Mucosa of rectum (tissue), 2 donors: ENCODE results near the gene PDPN.

Experiments
- H3K27ac ChIP-seq, 2 donors: one replicate each; pipeline ENCODE4 v1.7.0; 2013; ENCODE audit warnings: inconsistent platforms in 2 of 2, low read depth in 2 of 2, low read length in 2 of 2
- H3K27me3 ChIP-seq, 2 donors: one replicate each; pipeline ENCODE4 v1.7.0; 2013; ENCODE audit warnings: low read length in 2 of 2; ENCODE audit not compliant: control insufficient read depth in 2 of 2, insufficient read depth in 2 of 2
- H3K36me3 ChIP-seq, 2 donors: one replicate each; pipeline ENCODE4 v1.7.0; 2013; ENCODE audit warnings: low read length in 2 of 2; ENCODE audit not compliant: control insufficient read depth in 2 of 2, insufficient read depth in 2 of 2
- H3K4me1 ChIP-seq, 2 donors: one replicate each; pipeline ENCODE4 v1.7.0; 2013; ENCODE audit warnings: low read length in 2 of 2, mild to moderate bottlenecking in 1 of 2; ENCODE audit not compliant: control insufficient read depth in 2 of 2, insufficient read depth in 2 of 2
- H3K4me3 ChIP-seq, 2 donors: one replicate each; pipeline ENCODE4 v1.7.0; 2013; ENCODE audit warnings: low read length in 2 of 2
- H3K9ac ChIP-seq, 2 donors: one replicate each; pipeline ENCODE4 v1.7.0; 2013; ENCODE audit warnings: low read length in 2 of 2, low read depth in 1 of 2, mild to moderate bottlenecking in 1 of 2
- H3K9me3 ChIP-seq, 2 donors: one replicate each; pipeline ENCODE4 v1.7.0; 2013; ENCODE audit warnings: low read length in 2 of 2; ENCODE audit not compliant: control insufficient read depth in 2 of 2
- donor health status: healthy.
- donor health status: Normal muscosa, but diverticular disease.

PDPN gene

DNA sequence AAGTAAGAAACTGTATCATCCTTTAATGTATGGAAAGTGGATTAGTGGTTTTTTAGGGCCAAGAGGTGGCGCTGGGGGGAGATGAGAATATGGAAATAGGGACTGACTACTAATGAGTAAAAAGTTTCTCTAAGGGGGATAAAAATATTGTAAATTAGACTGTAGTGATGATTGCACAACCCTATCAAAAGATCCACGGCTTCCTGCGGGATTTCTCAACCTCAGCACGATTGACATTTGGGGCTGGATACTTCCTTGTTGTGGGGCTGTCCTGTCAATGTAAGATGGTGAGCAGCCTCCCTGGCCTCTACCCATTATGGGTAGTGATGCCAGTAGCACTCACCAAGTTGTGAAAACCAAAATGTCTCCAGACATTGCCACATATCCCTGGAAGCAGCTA, 80.3 kb downstream of the PDPN start:
- no peaks in the 10 kb centered on the region for H3K4me1 ChIP-seq
- H3K4me3 ChIP-seq, result no peak overlapping the region
- peaks cover 0 to 5% of the 10 kb centered on the region in 2 donors for H3K27me3 ChIP-seq
- H3K36me3 ChIP-seq, result no peaks in the 10 kb centered on the region
- no peak overlapping the region for H3K27ac ChIP-seq
- H3K9ac ChIP-seq, result no peak overlapping the region
- H3K9me3 ChIP-seq, result no peaks in the 10 kb centered on the region

DNA sequence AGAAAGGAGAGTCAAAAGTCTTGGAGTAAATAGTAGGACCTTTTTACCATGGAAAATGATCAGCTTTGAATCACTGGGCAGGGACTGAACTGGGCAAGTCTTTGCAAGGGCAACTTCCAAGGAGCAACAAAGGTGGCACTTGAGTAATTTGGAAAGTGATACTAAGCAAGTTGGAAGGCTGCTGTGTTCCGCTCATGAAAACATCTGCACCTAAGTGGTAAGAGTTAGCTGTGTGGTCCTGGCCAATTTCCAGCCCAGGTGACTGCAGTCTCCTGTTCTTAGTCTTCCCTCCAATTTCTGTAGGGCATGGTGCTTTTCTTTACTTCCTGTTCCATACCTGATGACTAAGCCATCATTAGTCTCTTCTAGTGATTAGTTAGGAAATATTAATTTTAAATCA, 80.8 kb downstream of the PDPN start:
- Histone ChIP-seq H3K4me1 (no peaks in the 10 kb centered on the region), H3K4me3 (no peak overlapping the region), H3K9me3 (no peaks in the 10 kb centered on the region), H3K36me3 (no peaks in the 10 kb centered on the region), H3K27me3 (peaks cover 0 to 5% of the 10 kb centered on the region in 2 donors), H3K9ac (no peak overlapping the region), H3K27ac (no peak overlapping the region)

DNA sequence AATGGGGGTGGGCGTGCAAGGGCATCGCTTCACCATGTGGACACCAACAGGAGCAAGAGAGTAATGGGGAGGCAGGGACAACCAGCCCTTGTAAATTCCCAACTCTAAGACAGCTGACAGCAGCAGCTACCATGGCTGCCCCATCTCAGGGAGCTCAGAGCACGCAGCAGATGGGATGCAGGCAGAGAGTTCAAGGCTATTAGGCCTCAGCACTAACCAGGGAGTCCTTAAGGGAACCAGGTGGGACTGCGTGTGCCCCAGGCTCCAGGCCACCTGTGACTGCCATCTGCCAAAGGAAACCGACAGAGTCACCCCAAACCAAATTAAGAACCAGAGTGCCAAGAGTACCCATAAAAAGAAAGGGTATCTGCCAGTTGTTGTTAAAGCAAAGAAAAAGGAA, 82.7 kb downstream of the PDPN start:
- no peaks in the 10 kb centered on the region for H3K9me3 ChIP-seq
- no peaks in the 10 kb centered on the region for H3K36me3 ChIP-seq
- no peaks in the 10 kb centered on the region for H3K4me1 ChIP-seq
- H3K4me3 ChIP-seq, result no peak overlapping the region
- H3K27me3 ChIP-seq, result peaks cover 0 to 5% of the 10 kb centered on the region in 2 donors
- H3K27ac ChIP-seq, result no peak overlapping the region
- no peak overlapping the region for H3K9ac ChIP-seq
